ENCODE measurements around the gene ASPG. TPM values are rescaled to one million over a fixed set of nuclear protein-coding genes. Genes with fewer than 3 reads are reported as not detected.

The ASPG gene
- total RNA-seq, 2 donors from 2014 or later, result 0.14 to 0.35 TPM

DNA sequence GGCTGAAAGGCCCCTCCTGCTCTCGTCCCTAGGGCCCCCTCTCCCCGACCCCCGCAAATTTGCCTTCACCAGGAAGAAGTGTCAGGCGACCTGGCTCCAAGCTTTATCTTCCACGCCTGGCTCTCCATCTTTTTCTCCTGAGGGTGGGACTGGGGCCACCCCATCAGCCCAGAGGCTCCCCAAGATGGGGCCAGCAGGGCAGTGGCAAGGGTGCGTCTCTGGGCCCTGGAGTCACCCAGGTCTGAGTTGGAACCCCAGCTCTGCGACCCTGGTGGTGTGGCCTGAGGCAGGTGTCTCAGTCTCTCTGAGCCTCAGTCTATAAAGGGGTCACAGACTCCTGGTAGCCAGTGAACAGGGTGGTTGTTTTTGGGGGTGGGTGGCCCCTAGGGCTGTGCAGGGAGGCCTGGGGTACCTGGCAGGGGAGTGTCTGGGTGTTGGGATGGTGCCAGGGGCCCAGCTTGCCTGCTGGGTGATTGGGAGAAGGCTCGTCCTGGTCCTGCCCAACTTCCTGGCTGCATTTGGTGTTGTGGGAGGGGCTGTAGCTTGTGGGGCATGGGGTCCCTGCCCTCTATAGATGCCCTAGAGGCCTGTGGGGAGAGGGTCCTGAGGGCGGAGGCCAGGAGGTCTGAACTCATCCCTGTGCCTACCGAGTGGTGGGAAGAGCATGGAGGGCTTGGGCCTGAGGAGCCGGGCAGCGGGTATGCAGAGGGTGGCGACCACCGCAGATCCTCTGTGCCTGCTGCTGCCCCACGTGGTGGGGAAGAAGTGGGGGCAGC, 60.5 kb downstream of the ASPG start:
- DNase-seq (ENCODE audit: low spot score) (no peak), ATAC-seq (ENCODE audit: insufficient number of reproducible peaks, low FRiP score, low read depth) (no peak)
- H3K9me3 ChIP-seq, result no peaks in the 10 kb centered on the region

DNA sequence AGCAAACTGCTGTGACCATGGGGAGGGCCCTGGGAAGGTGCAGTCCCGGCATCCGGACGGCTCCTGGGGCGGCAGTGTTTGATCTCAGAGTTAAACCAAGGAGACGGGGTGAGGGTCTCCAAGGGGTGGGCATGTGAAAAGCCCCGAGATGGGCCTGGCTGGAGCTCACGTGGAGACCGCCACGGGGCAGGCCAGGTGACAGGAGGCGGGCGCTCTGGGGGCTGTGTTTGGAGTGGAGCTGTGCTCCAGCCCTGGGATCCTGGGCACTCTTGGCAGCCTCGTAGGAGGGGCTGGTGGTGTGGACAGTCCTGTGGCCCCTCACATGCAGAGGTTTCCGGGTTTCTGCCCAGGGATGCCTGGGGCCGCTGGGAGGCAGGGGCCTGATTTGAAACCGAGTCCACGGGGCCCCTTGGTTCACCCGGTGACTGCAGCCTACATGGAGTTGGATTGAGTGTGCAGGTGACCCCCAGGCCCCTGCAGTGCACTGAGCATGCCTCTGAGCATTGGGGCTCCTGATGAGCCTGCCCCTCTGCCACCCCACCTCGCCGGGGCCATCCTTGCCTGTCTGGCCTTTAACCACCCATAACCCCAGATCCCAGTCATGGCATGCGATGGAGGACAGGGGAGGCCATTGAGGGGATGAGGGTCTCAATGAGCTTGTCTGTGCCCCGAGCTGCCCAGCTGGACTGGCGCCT, 61.3 kb downstream of the ASPG start:
- Histone ChIP-seq H3K27me3 (replicated peaks; ENCODE audit: insufficient read depth) (no peaks in the 10 kb centered on the region), H3K4me3 (no peak overlapping the region), H3K9me3 (no peaks in the 10 kb centered on the region), H3K4me1 (ENCODE audit: control insufficient read depth in 1 of 2, low read depth in 2 of 2) (no peaks in the 10 kb centered on the region), H3K27ac (no peak overlapping the region), H3K36me3 (no peaks in the 10 kb centered on the region)
- no peak for DNase-seq (ENCODE audit: low spot score)
- no peak for ATAC-seq (ENCODE audit: insufficient number of reproducible peaks, low FRiP score, low read depth)
- TF ChIP-seq, protein P1, sequence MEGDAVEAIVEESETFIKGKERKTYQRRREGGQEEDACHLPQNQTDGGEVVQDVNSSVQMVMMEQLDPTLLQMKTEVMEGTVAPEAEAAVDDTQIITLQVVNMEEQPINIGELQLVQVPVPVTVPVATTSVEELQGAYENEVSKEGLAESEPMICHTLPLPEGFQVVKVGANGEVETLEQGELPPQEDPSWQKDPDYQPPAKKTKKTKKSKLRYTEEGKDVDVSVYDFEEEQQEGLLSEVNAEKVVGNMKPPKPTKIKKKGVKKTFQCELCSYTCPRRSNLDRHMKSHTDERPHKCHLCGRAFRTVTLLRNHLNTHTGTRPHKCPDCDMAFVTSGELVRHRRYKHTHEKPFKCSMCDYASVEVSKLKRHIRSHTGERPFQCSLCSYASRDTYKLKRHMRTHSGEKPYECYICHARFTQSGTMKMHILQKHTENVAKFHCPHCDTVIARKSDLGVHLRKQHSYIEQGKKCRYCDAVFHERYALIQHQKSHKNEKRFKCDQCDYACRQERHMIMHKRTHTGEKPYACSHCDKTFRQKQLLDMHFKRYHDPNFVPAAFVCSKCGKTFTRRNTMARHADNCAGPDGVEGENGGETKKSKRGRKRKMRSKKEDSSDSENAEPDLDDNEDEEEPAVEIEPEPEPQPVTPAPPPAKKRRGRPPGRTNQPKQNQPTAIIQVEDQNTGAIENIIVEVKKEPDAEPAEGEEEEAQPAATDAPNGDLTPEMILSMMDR (IDR thresholded peaks at IDR 0.05), result no peak

More for the DNA sequence above, 60.5 kb downstream of the ASPG start:
- Histone ChIP-seq H3K4me3 (no peak overlapping the region), H3K4me1 (ENCODE audit: control insufficient read depth in 1 of 2, low read depth in 2 of 2) (no peaks in the 10 kb centered on the region), H3K27ac (no peak overlapping the region), H3K36me3 (no peaks in the 10 kb centered on the region), H3K27me3 (replicated peaks; ENCODE audit: insufficient read depth) (no peaks in the 10 kb centered on the region)
- TF ChIP-seq, protein P1 (IDR thresholded peaks at IDR 0.05), result no peak

DNA sequence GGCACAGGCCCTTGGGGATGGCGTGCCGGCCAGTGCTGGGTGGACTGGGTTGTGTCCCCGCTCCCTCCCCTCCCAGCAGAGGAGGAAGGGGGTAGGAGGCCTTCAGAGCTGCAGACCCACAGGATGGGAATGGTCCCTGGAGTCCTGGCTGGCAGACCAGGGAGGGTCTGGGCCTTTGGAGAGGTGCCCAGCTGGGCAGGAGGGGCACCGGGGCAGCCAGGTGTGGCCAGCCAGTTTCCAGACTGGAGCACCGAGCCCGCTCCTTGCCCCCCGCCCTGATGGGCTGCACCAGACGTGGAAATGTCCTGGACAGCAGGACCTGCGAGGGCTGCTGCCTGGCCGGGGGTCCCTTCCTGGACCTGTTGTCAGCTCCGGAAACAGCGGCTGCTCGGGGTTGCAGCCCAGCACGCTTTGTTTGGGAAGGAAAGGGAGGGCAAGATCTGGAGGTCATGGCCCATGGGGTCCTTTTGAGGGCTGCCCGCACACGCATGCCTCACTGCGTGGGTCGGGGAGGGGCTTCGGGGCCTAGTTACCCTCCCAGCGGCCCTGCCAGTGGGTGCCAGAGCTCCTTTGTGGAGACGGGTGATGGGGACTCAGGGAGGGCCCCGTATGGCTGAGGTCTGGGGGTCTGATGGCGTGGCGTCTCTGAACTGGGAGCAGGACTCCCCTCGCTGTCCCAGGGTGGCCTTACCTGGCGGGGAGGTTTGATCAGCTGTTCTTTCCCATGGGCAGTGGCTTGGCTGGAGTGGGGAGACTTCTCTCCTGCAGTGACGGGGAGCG, 62.0 kb downstream of the ASPG start:
- Histone ChIP-seq H3K36me3 (no peaks in the 10 kb centered on the region), H3K27ac (no peak overlapping the region), H3K27me3 (replicated peaks; ENCODE audit: insufficient read depth) (no peaks in the 10 kb centered on the region), H3K4me1 (ENCODE audit: control insufficient read depth in 1 of 2, low read depth in 2 of 2) (no peaks in the 10 kb centered on the region), H3K9me3 (no peaks in the 10 kb centered on the region), H3K4me3 (no peak overlapping the region)
- ATAC-seq (ENCODE audit: insufficient number of reproducible peaks, low FRiP score, low read depth) (no peak), DNase-seq (ENCODE audit: low spot score) (no peak)
- TF ChIP-seq, protein P1 (IDR thresholded peaks at IDR 0.05), result no peak

DNA sequence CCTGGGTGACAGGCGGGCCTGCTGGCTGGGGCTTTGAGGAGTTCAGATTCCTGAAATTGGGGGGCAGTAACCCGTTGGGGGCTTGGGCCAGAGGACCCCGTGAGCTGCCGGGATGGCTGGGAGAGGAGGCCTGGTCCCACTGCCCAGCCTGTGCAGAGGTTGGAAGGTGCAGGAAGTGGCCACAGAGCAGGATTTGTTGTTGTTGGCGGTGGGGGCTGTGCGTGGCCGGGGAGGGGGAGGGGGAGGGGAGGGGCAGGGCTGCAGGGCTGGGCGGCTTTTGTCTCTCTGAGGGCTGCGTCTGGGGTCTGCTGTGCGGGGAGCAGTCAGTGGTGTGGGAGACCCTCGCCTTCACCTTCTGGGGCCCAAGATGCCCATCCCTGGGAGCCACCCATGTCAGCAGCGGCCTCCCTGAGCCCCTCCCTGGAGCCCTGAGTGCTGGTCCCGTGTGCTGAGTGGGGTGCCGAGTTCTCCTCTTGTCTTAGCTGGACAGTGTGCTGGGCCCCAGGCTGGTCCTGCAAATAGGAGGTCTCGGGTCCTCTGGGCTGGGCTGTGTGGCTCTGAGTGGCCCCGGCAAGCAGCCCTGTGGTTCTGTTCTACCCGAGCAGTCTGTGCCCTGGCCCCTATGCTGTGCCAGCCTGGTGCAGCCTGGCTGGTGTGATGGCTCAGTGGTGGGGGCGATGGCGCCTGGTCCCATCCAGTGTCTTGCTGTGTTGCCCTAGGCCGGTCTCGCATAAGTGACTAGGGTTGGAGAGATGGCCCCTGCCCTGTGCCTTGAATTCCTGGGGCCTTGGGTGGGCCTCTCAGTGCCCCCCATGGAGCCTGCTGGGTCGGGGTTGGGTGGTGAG, 63.2 kb downstream of the ASPG start:
- Histone ChIP-seq H3K36me3 (no peaks in the 10 kb centered on the region), H3K4me1 (ENCODE audit: control insufficient read depth in 1 of 2, low read depth in 2 of 2) (no peaks in the 10 kb centered on the region), H3K27me3 (replicated peaks; ENCODE audit: insufficient read depth) (no peaks in the 10 kb centered on the region), H3K9me3 (no peaks in the 10 kb centered on the region), H3K4me3 (no peak overlapping the region), H3K27ac (no peak overlapping the region)
- TF ChIP-seq, protein P1 (IDR thresholded peaks at IDR 0.05), result no peak
- no peak for DNase-seq (ENCODE audit: low spot score)
- no peak for ATAC-seq (ENCODE audit: insufficient number of reproducible peaks, low FRiP score, low read depth)

All from thoracic aorta (tissue), 2 donors.